GM11168 (cell line): ENCODE measurements around the gene MPZL2.

Source experiments
- in situ Hi-C: fragments of 300-500 bp; cut with MboI; formaldehyde crosslinking; loops from one replicate; pipeline ENCODE4 v1.12.0; 2022; ENCODE audit warnings: low sequenced_read_pairs; ENCODE audit not compliant: unreplicated experiment

Gene MPZL2

DNA sequence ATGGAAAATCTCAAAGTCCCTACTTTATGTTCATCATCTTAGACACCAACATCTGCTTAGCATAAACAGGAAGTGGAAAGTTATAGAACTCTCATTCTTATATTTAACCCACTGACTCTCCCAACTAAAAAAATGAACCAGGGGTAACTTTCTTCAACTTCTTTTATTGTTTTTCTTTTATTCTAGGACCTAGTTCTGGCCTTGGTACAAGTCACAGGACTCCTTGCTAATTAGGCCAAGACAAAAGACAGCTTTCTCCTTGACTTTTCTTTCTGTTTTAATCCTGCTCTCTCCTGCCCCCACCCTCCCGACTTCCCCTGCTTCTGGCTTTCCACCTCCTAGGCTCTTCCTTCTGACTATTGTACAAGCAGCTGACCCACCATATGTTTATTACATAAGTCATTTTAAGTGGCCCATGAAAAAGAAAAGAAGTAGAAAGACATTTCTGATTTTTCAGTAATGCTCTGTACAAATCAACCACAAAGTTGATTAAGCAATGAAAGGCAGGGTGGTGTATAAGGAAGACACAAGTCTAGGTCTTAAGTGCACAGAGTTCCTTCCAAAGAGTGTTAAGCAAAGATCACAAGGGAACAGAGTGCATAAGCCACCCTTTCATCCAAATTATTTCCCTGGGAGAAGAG is 57.6 kb downstream of the MPZL2 start:
- in situ Hi-C loops, result loop anchor here (10.0 kb wide), 1 partner anchor 88 kb away; no protein-coding TSS in a partner anchor

DNA sequence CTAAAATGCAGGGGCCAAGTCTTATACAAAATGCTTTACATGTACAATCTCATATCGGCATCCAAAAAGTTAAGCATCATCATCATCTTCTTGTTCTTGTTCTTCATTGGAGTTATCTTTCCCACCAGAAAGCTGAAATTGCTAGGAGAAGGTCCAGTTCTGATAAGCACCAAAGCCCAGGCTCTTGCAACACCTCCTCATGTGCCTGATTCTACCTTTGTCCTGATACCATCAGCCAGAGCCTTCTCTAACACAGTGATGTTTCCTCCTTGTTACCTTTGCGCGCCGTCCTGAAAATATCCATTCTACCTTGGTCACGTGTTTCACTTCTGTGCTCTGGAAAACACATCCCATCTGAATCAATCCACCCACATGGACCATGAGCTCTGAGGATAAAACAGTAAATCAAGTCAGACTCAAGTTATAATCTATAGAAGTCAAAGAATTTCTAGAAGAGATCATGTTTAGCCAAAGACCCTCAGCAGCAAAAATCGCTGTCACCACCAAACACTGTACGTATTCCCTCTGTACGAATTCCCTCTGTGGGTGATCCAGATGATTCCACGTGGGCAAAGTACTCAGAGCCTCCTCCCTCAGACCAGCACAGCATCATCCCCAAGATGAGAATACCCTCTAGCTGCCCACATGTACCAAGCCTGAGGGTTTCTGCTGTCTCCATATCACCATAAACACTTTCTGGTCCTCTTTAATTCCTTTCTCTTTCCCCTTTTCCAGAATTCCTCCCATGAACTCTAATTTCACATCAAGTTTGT is 58.3 kb downstream of the MPZL2 start:
- in situ Hi-C loops, result loop anchor here (10.0 kb wide), 1 partner anchor 89 kb away; no protein-coding TSS in a partner anchor
